ENCODE results near the gene SETSIP. TPM values are rescaled to one million over a fixed set of nuclear protein-coding genes. Genes with fewer than 3 reads are reported as not detected.
"Not testable (repeated sequence)": the region's sequence is repeated elsewhere in the genome, so short reads cannot be mapped to it uniquely, and the experiment has no call there.

The SETSIP gene
- total and polyA plus RNA-seq, 8 donors: not detected

DNA sequence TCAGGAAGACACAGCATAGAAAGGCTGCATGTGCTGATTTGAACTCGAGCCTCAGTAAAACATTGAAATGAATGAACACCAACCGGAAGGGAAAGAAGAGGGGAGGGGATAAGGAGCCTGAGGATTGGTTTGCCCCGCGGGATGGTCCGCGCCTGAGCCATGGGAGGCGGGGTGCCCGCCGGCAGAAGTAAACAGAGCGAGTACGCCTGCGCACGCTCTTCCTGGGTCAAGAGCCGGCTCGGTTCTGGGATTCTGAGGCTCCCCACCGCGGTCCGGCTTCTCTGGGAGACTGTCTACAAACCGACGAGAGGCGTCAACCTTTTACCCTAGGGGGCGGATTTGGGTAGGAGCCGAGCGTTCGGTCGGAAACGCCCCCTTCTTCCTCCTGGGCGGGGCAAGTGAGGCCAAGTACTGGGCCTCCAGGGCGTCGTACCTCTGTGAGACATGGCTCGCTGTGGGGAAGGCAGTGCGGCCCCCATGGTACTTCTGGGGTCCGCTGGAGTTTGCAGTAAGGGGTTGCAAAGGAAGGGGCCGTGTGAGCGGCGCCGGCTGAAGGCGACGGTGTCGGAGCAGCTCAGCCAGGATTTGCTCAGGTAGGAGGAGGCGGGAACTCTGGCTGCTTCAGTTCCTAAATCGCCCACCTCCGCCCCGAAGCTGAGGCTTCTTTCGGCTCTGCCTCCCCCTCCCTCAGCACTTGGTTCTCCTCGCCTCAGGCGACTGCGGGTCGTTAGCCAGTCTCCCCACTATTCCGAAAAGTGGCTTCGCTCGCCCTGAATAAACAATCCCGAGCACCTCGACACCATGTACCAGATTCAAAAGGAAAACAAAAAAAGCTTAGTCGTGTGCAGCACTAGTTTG, 5.1 kb upstream of the SETSIP start, which contains the start of gene BTBD8:
BTBD8 (plus strand) TSS at position 218 of the 858 bp plus-strand sequence; CDS start at position 445, 227 bp downstream.
- no peaks in the 10 kb centered on the region for H3K27me3 ChIP-seq
- intact Hi-C loops (cut with DNase I): no loop called here
- FAIRE-seq: no peak

GRCh38 chr1:92079441-92079840, 4.2 kb upstream of the SETSIP start:
- Histone ChIP-seq H3K4me1 (no peaks in the 10 kb centered on the region), H3K36me3 (no peaks in the 10 kb centered on the region), H3K4me3 (peak overlapping the region in 3 of 4 donors; percentile 54 to 76 (median 67)), H3K9me3 (no peaks in the 10 kb centered on the region), H3K27ac (peak overlapping the region in 1 of 4 donors; percentile 75), H3K27me3 (no peaks in the 10 kb centered on the region)
- DNase-seq: no peak
- no peak for FAIRE-seq
- intact Hi-C loops (cut with DNase I): no loop called here
- 94 to 96% methylated on average over 7 of the region's 7 CpGs for WGBS, 2 donors
- ATAC-seq: no peak
- TF ChIP-seq CTCF (IDR thresholded peaks at IDR 0.05): no peak

More for the DNA sequence above, 5.1 kb upstream of the SETSIP start, which contains the start of gene BTBD8:
- WGBS, 2 donors: 0% methylated on average over 52 to 55 of the region's 55 CpGs
- H3K27ac ChIP-seq: peak within 1 kb of the TSS; percentile 30 to 75 (median 62)
- H3K4me3 ChIP-seq: peak within 1 kb of the TSS; percentile 30 to 76 (median 60)
- peak; percentile 94 to 97 (median 95) for ATAC-seq
- H3K4me1 ChIP-seq: no peaks in the 10 kb centered on the region
- no peaks in the 10 kb centered on the region for H3K36me3 ChIP-seq
- peak; percentile 77 to 90 (median 81) for DNase-seq
- no peaks in the 10 kb centered on the region for H3K9me3 ChIP-seq
- no peak for TF ChIP-seq CTCF (IDR thresholded peaks at IDR 0.05)

DNA sequence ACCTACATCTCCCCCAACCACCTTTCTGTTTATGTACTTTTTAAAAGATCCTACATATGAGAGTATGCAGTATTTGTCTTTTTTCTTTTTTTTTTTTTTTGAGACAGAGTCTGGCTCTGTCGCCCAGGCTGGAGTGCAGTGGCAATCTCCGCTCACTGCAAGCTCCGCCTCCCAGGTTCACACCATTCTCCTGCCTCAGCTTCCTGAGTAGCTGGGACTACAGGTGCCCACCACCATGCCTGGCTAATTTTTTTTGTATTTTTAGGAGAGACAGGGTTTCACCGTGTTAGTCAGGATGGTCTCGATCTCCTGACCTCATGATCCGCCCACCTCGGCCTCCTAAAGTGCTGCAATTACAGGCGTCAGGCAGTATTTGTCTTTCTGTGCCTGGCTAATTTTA, 2.9 kb upstream of the SETSIP start:
- H3K4me3 ChIP-seq; H3K9me3 ChIP-seq; H3K27ac ChIP-seq; H3K4me1 ChIP-seq; ATAC-seq; intact Hi-C loops (cut with DNase I); H3K36me3 ChIP-seq; H3K27me3 ChIP-seq; FAIRE-seq; DNase-seq: not testable (repeated sequence)
- WGBS, 2 donors: 87 to 94% methylated on average over 8 of the region's 8 CpGs

DNA sequence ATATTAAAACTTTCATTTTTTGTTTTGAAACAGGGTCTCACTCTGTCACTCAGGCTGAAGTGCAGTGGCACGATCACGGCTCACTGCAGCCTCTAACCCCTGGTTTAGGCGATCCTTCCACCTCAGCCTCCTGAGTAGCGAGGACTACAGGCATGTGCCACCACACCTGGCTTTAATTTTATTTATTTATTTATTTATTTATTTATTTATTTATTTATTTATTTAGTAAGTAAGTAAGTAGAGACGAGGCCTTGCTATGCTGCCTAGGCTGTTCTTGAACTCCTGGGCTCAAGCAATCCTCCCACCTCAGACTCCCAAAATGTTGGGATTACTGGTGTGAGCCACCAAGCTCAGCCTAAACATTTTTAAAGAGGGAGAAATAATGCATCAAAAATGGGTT, 1.2 kb upstream of the SETSIP start:
- H3K4me3 ChIP-seq: no peak overlapping the region

DNA sequence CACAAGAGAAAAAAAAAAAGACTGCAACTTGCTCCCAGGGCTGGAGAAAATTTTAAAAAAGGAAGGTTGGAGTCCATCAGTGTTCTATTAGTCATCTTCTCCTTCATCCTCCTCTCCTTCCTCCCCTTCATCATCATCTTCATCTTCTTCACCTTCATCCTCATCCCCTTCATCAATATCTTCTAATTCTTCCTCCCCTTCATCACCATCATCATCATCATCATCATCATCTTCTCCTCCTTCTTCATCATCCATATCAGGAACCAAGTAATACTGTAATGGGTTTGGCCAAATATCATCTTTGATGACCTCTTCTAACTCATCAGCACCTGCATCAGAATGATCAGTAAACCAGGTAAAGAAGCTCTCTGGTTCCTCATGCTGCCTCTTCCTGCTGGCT, 765 bp downstream of the SETSIP start:
- FAIRE-seq; H3K27ac ChIP-seq; intact Hi-C loops (cut with DNase I); H3K36me3 ChIP-seq; ATAC-seq; DNase-seq; H3K9me3 ChIP-seq; H3K4me3 ChIP-seq; H3K4me1 ChIP-seq; H3K27me3 ChIP-seq: not testable (repeated sequence)

More for the DNA sequence above, 1.2 kb upstream of the SETSIP start:
- no peaks in the 10 kb centered on the region for H3K36me3 ChIP-seq
- H3K4me1 ChIP-seq: no peaks in the 10 kb centered on the region
- TF ChIP-seq CTCF (IDR thresholded peaks at IDR 0.05): no peak
- H3K27ac ChIP-seq: no peak overlapping the region
- H3K27me3 ChIP-seq: no peaks in the 10 kb centered on the region
- no peaks in the 10 kb centered on the region for H3K9me3 ChIP-seq
- intact Hi-C loops (cut with DNase I): no loop called here
- ATAC-seq: no peak
- FAIRE-seq: no peak
- 89 to 94% methylated on average over 5 of the region's 5 CpGs for WGBS, 2 donors
- no peak for DNase-seq

GRCh38 chr1:92070892-92071291, 4.3 kb downstream of the SETSIP start:
- H3K27ac ChIP-seq: no peak overlapping the region
- no peaks in the 10 kb centered on the region for H3K27me3 ChIP-seq
- no peaks in the 10 kb centered on the region for H3K9me3 ChIP-seq
- no peaks in the 10 kb centered on the region for H3K36me3 ChIP-seq
- WGBS, 2 donors: 63 to 65% methylated on average over 2 of the region's 2 CpGs
- H3K4me1 ChIP-seq: no peaks in the 10 kb centered on the region
- FAIRE-seq: no peak
- ATAC-seq: no peak
- no peak overlapping the region for H3K4me3 ChIP-seq
- intact Hi-C loops (cut with DNase I): no loop called here
- no peak for DNase-seq
- no peak for TF ChIP-seq CTCF (IDR thresholded peaks at IDR 0.05)

Data from pancreas (tissue), 10 donors.